PC-9 (cell line): ENCODE data around the gene F7. TPM values are rescaled to one million over a fixed set of nuclear protein-coding genes. Genes with fewer than 3 reads are reported as not detected.

Experiments used
- BruUV-seq: library from RNA; stranded (reverse); fragments of 400-500 nt; replicated peaks from 2 replicates; lab custom pipeline; 2021; lab: Mats Ljungman, UMichigan
- CTCF ChIA-PET: fragments of 300-600 bp; sonication (Branson Sonifier 250); formaldehyde crosslinking; loops from one replicate; lab custom pipeline; 2022; ENCODE audit warnings: antibody characterized with exemption; lab: Charles Lee
- POLR2A ChIA-PET: fragments of 300-600 bp; sonication (Branson Sonifier 250); formaldehyde crosslinking; loops from one replicate; lab custom pipeline; 2022; ENCODE audit warnings: antibody characterized with exemption; ENCODE audit not compliant: unreplicated experiment; lab: Charles Lee
- DNase-seq, 2 experiments: peaks; one replicate each; pipeline versions ENCODE4 v3.0.0 to v3.0.0-alpha.2; 2015 to 2022; ENCODE audit warnings: mixed read lengths in 1 of 2
- H2AFZ ChIP-seq: fragments of 200-600 bp; sonication (generic); 2 replicates; pipeline ENCODE4 v1.8.1; 2017; ENCODE audit warnings: antibody characterized with exemption
- H3F3A ChIP-seq: fragments of 200-600 bp; sonication (generic); 2 replicates; pipeline ENCODE4 v1.8.1; 2017; ENCODE audit warnings: antibody characterized with exemption, mild to moderate bottlenecking, low read depth; ENCODE audit not compliant: insufficient read depth
- H3K27ac ChIP-seq: fragments of 200-600 bp; sonication (generic); 2 replicates; pipeline ENCODE4 v1.6.1; 2016; ENCODE audit warnings: mixed run types
- H3K27me3 ChIP-seq: fragments of 200-600 bp; sonication (generic); 2 replicates; pipeline ENCODE4 v1.6.1; 2016; ENCODE audit warnings: low read depth, mixed run types; ENCODE audit not compliant: insufficient read depth
- H3K36me3 ChIP-seq: fragments of 200-600 bp; sonication (generic); 2 replicates; pipeline ENCODE4 v1.6.1; 2016; ENCODE audit warnings: low read depth, mixed run types
- H3K4me1 ChIP-seq: fragments of 200-600 bp; sonication (generic); replicated peaks from 2 replicates; pipeline ENCODE4 v1.6.1; 2016; ENCODE audit warnings: mixed run types; ENCODE audit not compliant: insufficient read depth
- H3K4me2 ChIP-seq: fragments of 200-600 bp; sonication (generic); 2 replicates; pipeline ENCODE4 v1.6.1; 2017; ENCODE audit warnings: mixed run types
- H3K4me3 ChIP-seq: fragments of 200-600 bp; sonication (generic); 2 replicates; pipeline ENCODE4 v1.6.1; 2016; ENCODE audit warnings: mixed run types
- H3K79me2 ChIP-seq: fragments of 200-600 bp; sonication (generic); 2 replicates; pipeline ENCODE4 v1.6.1; 2017; ENCODE audit warnings: low read depth, mixed run types
- H3K9me2 ChIP-seq: fragments of 200-600 bp; sonication (generic); 2 replicates; pipeline ENCODE4 v1.8.1; 2017; ENCODE audit warnings: mild to moderate bottlenecking; ENCODE audit not compliant: insufficient read depth
- H3K9me3 ChIP-seq: fragments of 200-600 bp; sonication (generic); 2 replicates; pipeline ENCODE4 v1.8.1; 2016; ENCODE audit warnings: low read depth; ENCODE audit not compliant: insufficient read depth
- H4K20me1 ChIP-seq: fragments of 200-600 bp; sonication (generic); 2 replicates; pipeline ENCODE4 v1.8.1; 2017; ENCODE audit not compliant: insufficient read depth
- EZH2 ChIP-seq: fragments of 200-600 bp; sonication (generic); IDR thresholded peaks from 2 replicates; pipeline ENCODE4 v1.8.0; 2017; ENCODE audit warnings: antibody characterized with exemption, low read depth
- intact Hi-C: fragments of 100-400 bp; cut with micrococcal nuclease; formaldehyde crosslinking; loops from one replicate; pipeline ENCODE4 v1.10.0; 2022; ENCODE audit not compliant: unreplicated experiment
- total RNA-seq: library from RNA; stranded (reverse); gene quantifications from 2 replicates; pipeline ENCODE4 v1.2.3, GENCODE V29; 2021
- TF ChIP-seq, protein P1 (sequence below): fragments of 200-600 bp; sonication (generic); conservative IDR thresholded peaks from 2 replicates; pipeline ENCODE4 v1.6.1; 2017; ENCODE audit warnings: mixed run types, antibody characterized with exemption, mild to moderate bottlenecking, moderate library complexity

Gene F7
- total RNA-seq, 1 experiment from 2014 or later: not detected

DNA sequence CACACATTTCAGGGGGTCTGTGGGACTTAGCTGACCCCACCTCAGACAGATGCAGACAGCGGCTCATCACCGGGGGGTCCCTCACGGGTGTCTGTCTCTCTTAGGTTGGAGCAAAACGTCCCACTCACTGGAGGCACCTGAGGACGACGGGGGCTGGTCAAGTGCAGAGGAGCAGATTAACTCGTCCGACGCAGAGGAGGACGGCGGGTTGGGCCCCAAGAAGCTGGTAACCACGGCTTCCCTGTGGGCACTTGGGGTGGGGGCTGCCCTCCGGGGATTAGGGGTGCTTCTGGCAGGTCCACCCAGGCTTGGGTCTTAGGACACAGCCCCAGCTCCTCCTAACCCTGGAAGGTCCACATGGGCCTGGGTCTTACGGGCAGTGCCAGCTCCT lies 11.2 kb upstream of the F7 start:
- intact Hi-C loops: no loop called here

DNA sequence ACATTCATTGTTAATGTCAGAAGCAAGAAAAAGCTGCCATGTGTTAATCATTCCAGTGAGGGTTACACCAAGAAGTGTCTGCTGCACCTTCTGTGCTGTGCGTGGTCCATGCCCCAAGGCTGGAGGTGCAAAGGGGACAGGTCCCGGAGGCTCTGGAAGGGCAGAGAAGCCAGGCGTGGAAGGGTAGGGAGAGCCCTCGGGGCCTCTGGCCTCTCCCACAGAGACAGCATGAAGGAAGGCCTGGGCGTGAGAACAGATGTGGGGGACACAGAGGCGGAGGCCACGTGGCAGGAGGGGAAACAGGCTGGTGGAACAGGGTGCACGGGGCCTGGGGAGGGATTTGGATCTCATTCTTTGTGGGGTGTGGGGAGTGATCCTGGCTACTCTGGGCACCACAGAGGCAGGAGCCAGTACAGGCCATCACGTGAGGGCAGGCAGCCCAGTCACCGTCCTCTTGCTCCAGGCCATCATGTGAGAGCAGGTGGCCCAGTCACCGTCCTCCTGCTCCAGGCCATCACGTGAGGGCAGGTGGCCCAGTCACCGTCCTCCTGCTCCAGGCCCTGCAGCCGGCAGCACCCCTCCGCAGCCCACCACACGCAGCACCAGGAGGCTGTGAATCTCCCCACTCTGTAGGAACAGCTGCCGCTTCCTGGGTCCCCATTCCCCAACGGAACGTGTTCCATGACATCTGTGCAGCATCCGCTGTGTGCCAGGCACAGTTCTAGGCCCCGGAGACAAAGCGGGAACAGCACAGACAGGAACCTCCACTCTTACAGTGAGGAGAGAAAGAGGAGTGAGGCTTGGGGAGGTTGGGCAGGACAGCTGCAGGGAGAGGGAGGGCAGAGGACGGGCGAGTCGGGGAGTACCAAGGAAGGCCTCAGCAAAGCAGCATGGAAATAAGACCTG lies 10.2 kb upstream of the F7 start:
- Histone ChIP-seq H3K79me2 (no peaks in the 10 kb centered on the region), H2AFZ (no peak overlapping the region), H3K9me3 (no peaks in the 10 kb centered on the region), H3K9me2 (no peaks in the 10 kb centered on the region), H4K20me1 (no peaks in the 10 kb centered on the region), H3K4me3 (no peak overlapping the region), H3K4me1 (no peaks in the 10 kb centered on the region), H3K27me3 (no peaks in the 10 kb centered on the region), H3K27ac (no peak overlapping the region), H3K36me3 (no peaks in the 10 kb centered on the region), H3F3A (no peaks in the 10 kb centered on the region), H3K4me2 (no peak overlapping the region)
- no peak for DNase-seq
- ChIA-PET CTCF (no interaction called here), POLR2A (no interaction called here)
- TF ChIP-seq EZH2: no peak
- intact Hi-C loops: no loop called here
- no TSS peak for BruUV-seq

More for the DNA sequence above, 11.2 kb upstream of the F7 start:
- ChIA-PET CTCF (interaction anchor here (0.5 kb wide), 1 partner anchor 284 kb away, joined by 3 read pairs; no protein-coding TSS in a partner anchor), POLR2A (no interaction called here)
- Histone ChIP-seq H3K4me3 (no peak overlapping the region), H3F3A (no peaks in the 10 kb centered on the region), H4K20me1 (no peaks in the 10 kb centered on the region), H3K4me2 (no peak overlapping the region), H3K36me3 (no peaks in the 10 kb centered on the region), H3K27ac (no peak overlapping the region), H3K27me3 (no peaks in the 10 kb centered on the region), H3K79me2 (no peaks in the 10 kb centered on the region), H3K9me3 (no peaks in the 10 kb centered on the region), H3K9me2 (no peaks in the 10 kb centered on the region), H2AFZ (no peak overlapping the region), H3K4me1 (no peaks in the 10 kb centered on the region)
- no peak for DNase-seq
- no peak for TF ChIP-seq EZH2
- TF ChIP-seq, protein P1, sequence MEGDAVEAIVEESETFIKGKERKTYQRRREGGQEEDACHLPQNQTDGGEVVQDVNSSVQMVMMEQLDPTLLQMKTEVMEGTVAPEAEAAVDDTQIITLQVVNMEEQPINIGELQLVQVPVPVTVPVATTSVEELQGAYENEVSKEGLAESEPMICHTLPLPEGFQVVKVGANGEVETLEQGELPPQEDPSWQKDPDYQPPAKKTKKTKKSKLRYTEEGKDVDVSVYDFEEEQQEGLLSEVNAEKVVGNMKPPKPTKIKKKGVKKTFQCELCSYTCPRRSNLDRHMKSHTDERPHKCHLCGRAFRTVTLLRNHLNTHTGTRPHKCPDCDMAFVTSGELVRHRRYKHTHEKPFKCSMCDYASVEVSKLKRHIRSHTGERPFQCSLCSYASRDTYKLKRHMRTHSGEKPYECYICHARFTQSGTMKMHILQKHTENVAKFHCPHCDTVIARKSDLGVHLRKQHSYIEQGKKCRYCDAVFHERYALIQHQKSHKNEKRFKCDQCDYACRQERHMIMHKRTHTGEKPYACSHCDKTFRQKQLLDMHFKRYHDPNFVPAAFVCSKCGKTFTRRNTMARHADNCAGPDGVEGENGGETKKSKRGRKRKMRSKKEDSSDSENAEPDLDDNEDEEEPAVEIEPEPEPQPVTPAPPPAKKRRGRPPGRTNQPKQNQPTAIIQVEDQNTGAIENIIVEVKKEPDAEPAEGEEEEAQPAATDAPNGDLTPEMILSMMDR: no peak
- no TSS peak for BruUV-seq

DNA sequence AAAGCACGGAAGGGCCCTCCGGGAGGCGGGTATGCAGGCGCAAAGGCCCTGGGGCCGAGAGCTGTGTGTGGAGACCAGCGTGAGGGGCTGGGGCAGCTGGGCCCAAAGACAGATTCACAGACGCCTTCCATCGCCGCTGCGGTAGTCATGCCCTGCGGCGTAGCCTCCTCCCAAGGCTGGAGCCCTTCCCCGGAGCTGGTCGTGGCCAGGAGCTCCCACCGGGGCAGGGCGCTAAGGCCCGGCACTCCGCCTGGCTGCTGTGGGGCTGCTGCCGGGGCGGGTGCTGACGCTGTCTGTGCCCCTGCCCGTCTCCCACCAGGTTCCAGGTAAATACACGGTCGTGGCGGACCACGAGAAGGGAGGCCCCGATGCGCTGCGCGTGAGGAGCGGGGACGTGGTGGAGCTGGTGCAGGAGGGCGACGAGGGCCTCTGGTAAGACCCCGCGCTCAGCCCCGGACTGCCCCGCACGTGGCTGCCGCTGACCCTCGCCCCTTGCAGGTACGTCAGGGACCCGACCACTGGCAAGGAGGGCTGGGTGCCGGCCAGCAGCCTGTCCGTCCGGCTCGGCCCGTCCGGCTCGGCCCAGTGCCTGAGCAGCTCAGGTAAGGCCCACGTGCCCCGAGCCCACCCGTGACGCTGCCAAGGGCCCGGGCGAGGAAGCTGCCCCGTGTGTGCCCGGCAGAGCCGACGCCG lies 9.4 kb upstream of the F7 start:
- no TSS peak for BruUV-seq
- no peaks in the 10 kb centered on the region for H3K27me3 ChIP-seq
- no peak overlapping the region for H3K4me2 ChIP-seq
- POLR2A ChIA-PET: no interaction called here
- no peaks in the 10 kb centered on the region; the same call in 1 of the 2 replicates for H3F3A ChIP-seq
- no peaks in the 10 kb centered on the region for H3K9me3 ChIP-seq
- H3K79me2 ChIP-seq: no peaks in the 10 kb centered on the region
- no peak overlapping the region for H2AFZ ChIP-seq
- no peaks in the 10 kb centered on the region for H4K20me1 ChIP-seq
- H3K4me1 ChIP-seq: no peaks in the 10 kb centered on the region
- intact Hi-C loops: no loop called here
- no peaks in the 10 kb centered on the region for H3K9me2 ChIP-seq
- no peak overlapping the region for H3K4me3 ChIP-seq
- no peak overlapping the region for H3K27ac ChIP-seq
- no peaks in the 10 kb centered on the region for H3K36me3 ChIP-seq
- TF ChIP-seq EZH2: no peak
- TF ChIP-seq, protein P1: no peak
- no peak for DNase-seq
- CTCF ChIA-PET: no interaction called here
